PFSK-1 (cell line): ENCODE measurements around the gene GTPBP10.

Experiments used
- FOXP2 ChIP-seq: optimal IDR thresholded peaks from 2 replicates; pipeline ENCODE3; 2011; ENCODE audit warnings: borderline replicate concordance, control low read depth, inconsistent platforms; ENCODE audit not compliant: insufficient read depth; ENCODE audit errors: extremely low read length, extremely low read depth
- POLR2AphosphoS5 ChIP-seq: IDR thresholded peaks from 2 replicates; pipeline ENCODE4 v1.6.1; 2012; ENCODE audit warnings: low read depth, mild to moderate bottlenecking, control low read depth, low read length, moderate library complexity
- SIN3A ChIP-seq: IDR thresholded peaks from 2 replicates; pipeline ENCODE4 v1.6.1; 2012; ENCODE audit warnings: mild to moderate bottlenecking, low read length, moderate library complexity, borderline replicate concordance; ENCODE audit not compliant: insufficient read depth
- TAF1 ChIP-seq: IDR thresholded peaks from 2 replicates; pipeline ENCODE4 v1.6.1; 2012; ENCODE audit warnings: low read length, control low read depth, borderline replicate concordance; ENCODE audit not compliant: insufficient read depth
- TF ChIP-seq, protein P1 (sequence below), 2 experiments: IDR thresholded peaks; 2 replicates each; pipeline versions ENCODE4 v1.6.1 to v1.8.0; 2011 to 2012; ENCODE audit warnings: low read depth in 2 of 2, low read length in 2 of 2, control low read depth in 1 of 2, inconsistent platforms in 1 of 2, mild to moderate bottlenecking in 1 of 2, moderate library complexity in 1 of 2; ENCODE audit not compliant: insufficient read depth in 1 of 2

- TF ChIP-seq TAF1 = no peak
- TF ChIP-seq, protein P1, sequence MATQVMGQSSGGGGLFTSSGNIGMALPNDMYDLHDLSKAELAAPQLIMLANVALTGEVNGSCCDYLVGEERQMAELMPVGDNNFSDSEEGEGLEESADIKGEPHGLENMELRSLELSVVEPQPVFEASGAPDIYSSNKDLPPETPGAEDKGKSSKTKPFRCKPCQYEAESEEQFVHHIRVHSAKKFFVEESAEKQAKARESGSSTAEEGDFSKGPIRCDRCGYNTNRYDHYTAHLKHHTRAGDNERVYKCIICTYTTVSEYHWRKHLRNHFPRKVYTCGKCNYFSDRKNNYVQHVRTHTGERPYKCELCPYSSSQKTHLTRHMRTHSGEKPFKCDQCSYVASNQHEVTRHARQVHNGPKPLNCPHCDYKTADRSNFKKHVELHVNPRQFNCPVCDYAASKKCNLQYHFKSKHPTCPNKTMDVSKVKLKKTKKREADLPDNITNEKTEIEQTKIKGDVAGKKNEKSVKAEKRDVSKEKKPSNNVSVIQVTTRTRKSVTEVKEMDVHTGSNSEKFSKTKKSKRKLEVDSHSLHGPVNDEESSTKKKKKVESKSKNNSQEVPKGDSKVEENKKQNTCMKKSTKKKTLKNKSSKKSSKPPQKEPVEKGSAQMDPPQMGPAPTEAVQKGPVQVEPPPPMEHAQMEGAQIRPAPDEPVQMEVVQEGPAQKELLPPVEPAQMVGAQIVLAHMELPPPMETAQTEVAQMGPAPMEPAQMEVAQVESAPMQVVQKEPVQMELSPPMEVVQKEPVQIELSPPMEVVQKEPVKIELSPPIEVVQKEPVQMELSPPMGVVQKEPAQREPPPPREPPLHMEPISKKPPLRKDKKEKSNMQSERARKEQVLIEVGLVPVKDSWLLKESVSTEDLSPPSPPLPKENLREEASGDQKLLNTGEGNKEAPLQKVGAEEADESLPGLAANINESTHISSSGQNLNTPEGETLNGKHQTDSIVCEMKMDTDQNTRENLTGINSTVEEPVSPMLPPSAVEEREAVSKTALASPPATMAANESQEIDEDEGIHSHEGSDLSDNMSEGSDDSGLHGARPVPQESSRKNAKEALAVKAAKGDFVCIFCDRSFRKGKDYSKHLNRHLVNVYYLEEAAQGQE (IDR thresholded peaks at IDR 0.05; ENCODE audit: insufficient read depth in 1 of 2, low read depth in 2 of 2, low read length in 2 of 2) = no peak
- no peak for TF ChIP-seq POLR2AphosphoS5
- no peak for TF ChIP-seq SIN3A
- no peak for TF ChIP-seq FOXP2
Observed at GRCh38 chr7:90347759-90348158, 1.2 kb downstream of the GTPBP10 start.
